ENCODE results near the gene SMIM27. TPM values are rescaled to one million over a fixed set of nuclear protein-coding genes. Genes with fewer than 3 reads are reported as not detected.

SMIM27 gene
- total and polyA plus RNA-seq, 2 of the 13 experiments (the other 11 are each of a cell fraction or from before 2014, with no cell fraction given): 17.9 to 19.0 TPM

DNA sequence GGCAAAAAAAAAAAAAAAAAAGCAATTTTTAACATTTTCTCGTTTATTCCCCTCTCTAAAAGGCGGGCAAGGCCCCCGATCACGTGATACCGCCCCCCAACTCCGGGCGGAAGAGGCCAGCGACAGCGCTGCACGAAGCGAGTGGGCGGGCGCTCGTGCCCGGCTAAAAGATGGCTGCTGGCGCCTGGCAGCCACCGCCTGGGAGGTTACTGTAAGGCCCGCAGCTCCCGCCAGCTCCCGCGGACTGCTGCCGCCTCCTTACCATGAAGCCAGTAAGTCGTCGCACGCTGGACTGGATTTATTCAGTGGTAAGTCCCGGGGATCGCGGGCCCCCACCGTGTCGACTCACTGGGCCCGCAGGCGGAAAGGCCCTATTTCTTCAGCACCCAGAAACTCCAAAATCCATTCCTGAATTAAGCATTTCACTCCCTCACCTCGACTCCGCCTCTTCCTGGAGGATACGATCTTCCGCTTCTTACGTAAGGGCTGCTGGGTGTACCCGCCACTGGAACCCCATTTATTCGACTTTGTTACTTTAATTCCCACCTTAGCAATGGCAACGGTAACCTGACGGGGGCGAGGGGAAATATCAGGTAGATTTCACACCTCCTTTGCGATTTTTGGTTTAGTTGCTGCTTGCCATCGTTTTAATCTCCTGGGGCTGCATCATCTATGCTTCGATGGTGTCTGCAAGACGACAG lies at the start of gene SMIM27, which contains the start of gene TOPORS (continued):
- TF ChIP-seq SSRP1 (CRISPR knock-in tag; IDR thresholded peaks at IDR 0.05): no peak
- no peak for TF ChIP-seq CBX2 (IDR thresholded peaks at IDR 0.05; ENCODE audit: low read depth, low read length)
- no peak for TF ChIP-seq CBX2 (CRISPR knock-in tag; IDR thresholded peaks at IDR 0.05; ENCODE audit: low read depth)
- TF ChIP-seq, protein P1, sequence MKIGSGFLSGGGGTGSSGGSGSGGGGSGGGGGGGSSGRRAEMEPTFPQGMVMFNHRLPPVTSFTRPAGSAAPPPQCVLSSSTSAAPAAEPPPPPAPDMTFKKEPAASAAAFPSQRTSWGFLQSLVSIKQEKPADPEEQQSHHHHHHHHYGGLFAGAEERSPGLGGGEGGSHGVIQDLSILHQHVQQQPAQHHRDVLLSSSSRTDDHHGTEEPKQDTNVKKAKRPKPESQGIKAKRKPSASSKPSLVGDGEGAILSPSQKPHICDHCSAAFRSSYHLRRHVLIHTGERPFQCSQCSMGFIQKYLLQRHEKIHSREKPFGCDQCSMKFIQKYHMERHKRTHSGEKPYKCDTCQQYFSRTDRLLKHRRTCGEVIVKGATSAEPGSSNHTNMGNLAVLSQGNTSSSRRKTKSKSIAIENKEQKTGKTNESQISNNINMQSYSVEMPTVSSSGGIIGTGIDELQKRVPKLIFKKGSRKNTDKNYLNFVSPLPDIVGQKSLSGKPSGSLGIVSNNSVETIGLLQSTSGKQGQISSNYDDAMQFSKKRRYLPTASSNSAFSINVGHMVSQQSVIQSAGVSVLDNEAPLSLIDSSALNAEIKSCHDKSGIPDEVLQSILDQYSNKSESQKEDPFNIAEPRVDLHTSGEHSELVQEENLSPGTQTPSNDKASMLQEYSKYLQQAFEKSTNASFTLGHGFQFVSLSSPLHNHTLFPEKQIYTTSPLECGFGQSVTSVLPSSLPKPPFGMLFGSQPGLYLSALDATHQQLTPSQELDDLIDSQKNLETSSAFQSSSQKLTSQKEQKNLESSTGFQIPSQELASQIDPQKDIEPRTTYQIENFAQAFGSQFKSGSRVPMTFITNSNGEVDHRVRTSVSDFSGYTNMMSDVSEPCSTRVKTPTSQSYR (CRISPR knock-in tag; IDR thresholded peaks at IDR 0.05; ENCODE audit: borderline replicate concordance): no peak
- TF ChIP-seq, protein P2, sequence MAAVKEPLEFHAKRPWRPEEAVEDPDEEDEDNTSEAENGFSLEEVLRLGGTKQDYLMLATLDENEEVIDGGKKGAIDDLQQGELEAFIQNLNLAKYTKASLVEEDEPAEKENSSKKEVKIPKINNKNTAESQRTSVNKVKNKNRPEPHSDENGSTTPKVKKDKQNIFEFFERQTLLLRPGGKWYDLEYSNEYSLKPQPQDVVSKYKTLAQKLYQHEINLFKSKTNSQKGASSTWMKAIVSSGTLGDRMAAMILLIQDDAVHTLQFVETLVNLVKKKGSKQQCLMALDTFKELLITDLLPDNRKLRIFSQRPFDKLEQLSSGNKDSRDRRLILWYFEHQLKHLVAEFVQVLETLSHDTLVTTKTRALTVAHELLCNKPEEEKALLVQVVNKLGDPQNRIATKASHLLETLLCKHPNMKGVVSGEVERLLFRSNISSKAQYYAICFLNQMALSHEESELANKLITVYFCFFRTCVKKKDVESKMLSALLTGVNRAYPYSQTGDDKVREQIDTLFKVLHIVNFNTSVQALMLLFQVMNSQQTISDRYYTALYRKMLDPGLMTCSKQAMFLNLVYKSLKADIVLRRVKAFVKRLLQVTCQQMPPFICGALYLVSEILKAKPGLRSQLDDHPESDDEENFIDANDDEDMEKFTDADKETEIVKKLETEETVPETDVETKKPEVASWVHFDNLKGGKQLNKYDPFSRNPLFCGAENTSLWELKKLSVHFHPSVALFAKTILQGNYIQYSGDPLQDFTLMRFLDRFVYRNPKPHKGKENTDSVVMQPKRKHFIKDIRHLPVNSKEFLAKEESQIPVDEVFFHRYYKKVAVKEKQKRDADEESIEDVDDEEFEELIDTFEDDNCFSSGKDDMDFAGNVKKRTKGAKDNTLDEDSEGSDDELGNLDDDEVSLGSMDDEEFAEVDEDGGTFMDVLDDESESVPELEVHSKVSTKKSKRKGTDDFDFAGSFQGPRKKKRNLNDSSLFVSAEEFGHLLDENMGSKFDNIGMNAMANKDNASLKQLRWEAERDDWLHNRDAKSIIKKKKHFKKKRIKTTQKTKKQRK (IDR thresholded peaks at IDR 0.05; ENCODE audit: low read length): no peak
- 0 out of 2 replicates have a peak, but pooled peaks have one; percentile 44 for TF ChIP-seq MZF1 (CRISPR knock-in tag; IDR thresholded peaks at IDR 0.05; ENCODE audit: borderline replicate concordance)
- TF ChIP-seq, protein P3, sequence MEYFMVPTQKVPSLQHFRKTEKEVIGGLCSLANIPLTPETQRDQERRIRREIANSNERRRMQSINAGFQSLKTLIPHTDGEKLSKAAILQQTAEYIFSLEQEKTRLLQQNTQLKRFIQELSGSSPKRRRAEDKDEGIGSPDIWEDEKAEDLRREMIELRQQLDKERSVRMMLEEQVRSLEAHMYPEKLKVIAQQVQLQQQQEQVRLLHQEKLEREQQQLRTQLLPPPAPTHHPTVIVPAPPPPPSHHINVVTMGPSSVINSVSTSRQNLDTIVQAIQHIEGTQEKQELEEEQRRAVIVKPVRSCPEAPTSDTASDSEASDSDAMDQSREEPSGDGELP (IDR thresholded peaks at IDR 0.05; ENCODE audit: borderline replicate concordance, low read depth): no peak
- TF ChIP-seq ZNF761 (CRISPR knock-in tag; conservative IDR thresholded peaks at IDR 0.05): peak; percentile 88
- TF ChIP-seq SNRNP70 (IDR thresholded peaks at IDR 0.05; ENCODE audit: low read depth, low read length): no peak
- no peak for TF ChIP-seq ZNF354B (CRISPR knock-in tag; IDR thresholded peaks at IDR 0.05)
- no peak for TF ChIP-seq SATB2 (CRISPR knock-in tag; IDR thresholded peaks at IDR 0.05)
- TF ChIP-seq, protein P4, sequence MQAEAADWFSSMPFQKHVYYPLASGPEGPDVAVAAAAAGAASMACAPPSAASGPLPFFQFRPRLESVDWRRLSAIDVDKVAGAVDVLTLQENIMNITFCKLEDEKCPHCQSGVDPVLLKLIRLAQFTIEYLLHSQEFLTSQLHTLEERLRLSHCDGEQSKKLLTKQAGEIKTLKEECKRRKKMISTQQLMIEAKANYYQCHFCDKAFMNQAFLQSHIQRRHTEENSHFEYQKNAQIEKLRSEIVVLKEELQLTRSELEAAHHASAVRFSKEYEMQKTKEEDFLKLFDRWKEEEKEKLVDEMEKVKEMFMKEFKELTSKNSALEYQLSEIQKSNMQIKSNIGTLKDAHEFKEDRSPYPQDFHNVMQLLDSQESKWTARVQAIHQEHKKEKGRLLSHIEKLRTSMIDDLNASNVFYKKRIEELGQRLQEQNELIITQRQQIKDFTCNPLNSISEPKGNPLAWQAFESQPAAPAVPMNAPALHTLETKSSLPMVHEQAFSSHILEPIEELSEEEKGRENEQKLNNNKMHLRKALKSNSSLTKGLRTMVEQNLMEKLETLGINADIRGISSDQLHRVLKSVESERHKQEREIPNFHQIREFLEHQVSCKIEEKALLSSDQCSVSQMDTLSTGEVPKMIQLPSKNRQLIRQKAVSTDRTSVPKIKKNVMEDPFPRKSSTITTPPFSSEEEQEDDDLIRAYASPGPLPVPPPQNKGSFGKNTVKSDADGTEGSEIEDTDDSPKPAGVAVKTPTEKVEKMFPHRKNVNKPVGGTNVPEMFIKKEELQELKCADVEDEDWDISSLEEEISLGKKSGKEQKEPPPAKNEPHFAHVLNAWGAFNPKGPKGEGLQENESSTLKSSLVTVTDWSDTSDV (CRISPR knock-in tag; IDR thresholded peaks at IDR 0.05): no peak
- TF ChIP-seq FOXJ3 (CRISPR knock-in tag; IDR thresholded peaks at IDR 0.05; ENCODE audit: borderline replicate concordance): no peak
- TF ChIP-seq AGO2 (optimal IDR thresholded peaks at IDR 0.05; ENCODE audit: low read depth, low read length): peak; percentile 94
- TF ChIP-seq THAP11 (CRISPR knock-in tag; IDR thresholded peaks at IDR 0.05): peak; percentile 83
- TF ChIP-seq, protein P5, sequence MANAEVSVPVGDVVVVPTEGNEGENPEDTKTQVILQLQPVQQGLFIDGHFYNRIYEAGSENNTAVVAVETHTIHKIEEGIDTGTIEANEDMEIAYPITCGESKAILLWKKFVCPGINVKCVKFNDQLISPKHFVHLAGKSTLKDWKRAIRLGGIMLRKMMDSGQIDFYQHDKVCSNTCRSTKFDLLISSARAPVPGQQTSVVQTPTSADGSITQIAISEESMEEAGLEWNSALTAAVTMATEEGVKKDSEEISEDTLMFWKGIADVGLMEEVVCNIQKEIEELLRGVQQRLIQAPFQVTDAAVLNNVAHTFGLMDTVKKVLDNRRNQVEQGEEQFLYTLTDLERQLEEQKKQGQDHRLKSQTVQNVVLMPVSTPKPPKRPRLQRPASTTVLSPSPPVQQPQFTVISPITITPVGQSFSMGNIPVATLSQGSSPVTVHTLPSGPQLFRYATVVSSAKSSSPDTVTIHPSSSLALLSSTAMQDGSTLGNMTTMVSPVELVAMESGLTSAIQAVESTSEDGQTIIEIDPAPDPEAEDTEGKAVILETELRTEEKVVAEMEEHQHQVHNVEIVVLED (CRISPR knock-in tag; IDR thresholded peaks at IDR 0.05; ENCODE audit: borderline replicate concordance): peak; percentile 74
- TF ChIP-seq AHR (CRISPR knock-in tag; IDR thresholded peaks at IDR 0.05): peak; percentile 91
- no peak for TF ChIP-seq ZBTB1 (CRISPR knock-in tag; IDR thresholded peaks at IDR 0.05; ENCODE audit: borderline replicate concordance)

Measured in HepG2 (cell line).